ENCODE data around the gene HTR2A.

DNA sequence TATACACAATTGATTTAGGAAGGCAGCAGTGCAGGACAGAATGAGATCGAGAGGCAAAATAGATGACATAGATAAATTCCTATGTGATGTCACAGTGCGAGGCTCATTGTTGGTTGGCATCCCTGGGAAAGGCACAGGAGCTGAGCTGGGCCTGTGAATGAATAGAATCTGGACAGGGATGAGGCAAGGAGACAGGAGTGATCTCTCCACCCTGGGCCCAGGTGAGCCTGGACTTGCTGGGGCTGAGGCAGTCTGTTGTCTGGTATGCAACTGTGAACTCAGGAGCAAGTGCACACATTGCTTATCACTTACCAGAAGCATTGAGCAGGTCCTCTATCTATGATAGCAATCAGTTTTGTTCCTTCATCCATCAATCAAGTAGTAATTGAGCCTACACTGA, 51.7 kb downstream of the HTR2A start:
- TF ChIP-seq POLR2A (IDR thresholded peaks at IDR 0.05; ENCODE audit: low read depth, low read length) (no peak), TAF1 (IDR thresholded peaks at IDR 0.05; ENCODE audit: low read depth, low read length) (no peak)

All from GM12891 (cell line).